Activated CD4-positive, alpha-beta memory T cell treated with anti-CD3 and anti-CD28 coated beads, Interleukin-2, amount 10 ng/mL, durations not matched to agents 7 days and 5 days (primary cell): Measurements from ENCODE around the gene GP1BB. TPM values are rescaled to one million over a fixed set of nuclear protein-coding genes. Genes with fewer than 3 reads are reported as not detected.
"Not testable (repeated sequence)": the region's sequence is repeated elsewhere in the genome, so short reads cannot be mapped to it uniquely, and the experiment has no call there.

Experiments used
- CTCF ChIA-PET: fragments of 350-600 bp; sonication (Branson Sonifier 250); formaldehyde crosslinking; loops from one replicate; lab custom pipeline; 2021; ENCODE audit warnings: antibody characterized with exemption, inconsistent platforms; lab: Charles Lee
- POLR2A ChIA-PET: fragments of 350-600 bp; sonication (Branson Sonifier 250); formaldehyde crosslinking; loops from one replicate; lab custom pipeline; 2021; ENCODE audit warnings: antibody characterized with exemption; lab: Charles Lee
- DNase-seq: peaks from one replicate; pipeline ENCODE4 v3.0.0-alpha.2; 2020
- H3K27ac Mint-ChIP-seq: one replicate; pipeline ENCODE4 v1.8.0; 2021; ENCODE audit warnings: mild to moderate bottlenecking, mixed read lengths
- H3K27me3 Mint-ChIP-seq: one replicate; pipeline ENCODE4 v1.8.0; 2021; ENCODE audit warnings: mixed read lengths
- H3K36me3 Mint-ChIP-seq: one replicate; pipeline ENCODE4 v1.8.0; 2021; ENCODE audit warnings: low read depth, mixed read lengths
- H3K4me1 Mint-ChIP-seq: one replicate; pipeline ENCODE4 v1.8.0; 2021; ENCODE audit warnings: mixed read lengths
- H3K4me3 Mint-ChIP-seq: one replicate; pipeline ENCODE4 v1.8.0; 2021; ENCODE audit warnings: mild to moderate bottlenecking, mixed read lengths
- H3K9me3 Mint-ChIP-seq: one replicate; pipeline ENCODE4 v1.8.0; 2021; ENCODE audit warnings: mixed read lengths
- total RNA-seq, 2 experiments: library from RNA; stranded (reverse); gene quantifications; one replicate each; pipeline ENCODE4 v1.2.3, GENCODE V29; 2021

GP1BB gene
- total RNA-seq, 2 experiments from 2014 or later, result not detected

DNA sequence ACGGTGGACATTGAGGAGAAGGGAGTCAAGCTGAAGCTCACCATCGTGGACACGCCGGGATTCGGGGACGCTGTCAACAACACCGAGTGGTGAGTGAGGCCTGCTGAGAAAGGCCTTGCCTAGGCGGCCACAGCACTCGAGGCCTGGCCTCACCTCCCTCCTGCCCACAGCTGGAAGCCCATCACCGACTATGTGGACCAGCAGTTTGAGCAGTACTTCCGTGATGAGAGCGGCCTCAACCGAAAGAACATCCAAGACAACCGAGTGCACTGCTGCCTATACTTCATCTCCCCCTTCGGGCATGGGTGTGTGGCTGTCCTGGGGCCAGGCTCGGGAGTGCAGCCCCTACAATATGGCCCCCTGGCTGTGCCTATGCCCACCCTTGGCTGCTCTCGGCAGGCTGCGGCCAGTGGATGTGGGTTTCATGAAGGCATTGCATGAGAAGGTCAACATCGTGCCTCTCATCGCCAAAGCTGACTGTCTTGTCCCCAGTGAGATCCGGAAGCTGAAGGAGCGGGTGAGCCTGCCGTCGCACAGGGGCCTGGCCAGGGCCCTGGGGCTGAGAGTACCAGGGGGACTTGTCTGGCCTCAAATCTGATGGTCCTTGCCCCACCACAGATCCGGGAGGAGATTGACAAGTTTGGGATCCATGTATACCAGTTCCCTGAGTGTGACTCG, 3.0 kb upstream of the GP1BB start:
- Mint-ChIP-seq H3K36me3 (no peaks in the 10 kb centered on the region), H3K27ac (no peak overlapping the region), H3K4me3 (no peak overlapping the region), H3K27me3 (peaks cover 50% of the 10 kb centered on the region), H3K9me3 (no peaks in the 10 kb centered on the region), H3K4me1 (peaks cover 9% of the 10 kb centered on the region)
- DNase-seq, result no peak
- CTCF ChIA-PET, result interaction anchor here (0.8 kb wide), 1 partner anchor 10 kb away, joined by 4 read pairs; no protein-coding TSS in a partner anchor
- POLR2A ChIA-PET, result interaction anchor here (1.5 kb wide), 1 partner anchor 10 kb away, joined by 3 read pairs; no protein-coding TSS in a partner anchor

DNA sequence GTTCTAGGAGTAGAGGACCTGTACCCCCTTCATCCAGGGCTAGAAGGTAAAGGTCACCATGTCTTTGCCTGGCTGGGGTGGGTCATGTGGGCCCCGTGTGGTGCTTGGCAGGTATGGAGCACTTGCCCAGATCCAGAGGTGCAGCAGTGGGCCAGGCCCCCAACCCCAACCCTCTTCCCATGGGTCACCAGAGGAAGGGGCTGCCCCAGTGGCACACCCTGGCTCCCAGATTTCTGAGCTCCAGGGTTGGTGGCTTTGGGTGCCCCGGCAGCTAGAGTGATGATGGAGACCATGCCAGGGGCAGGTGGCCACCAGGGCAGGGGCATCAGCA, 2.4 kb upstream of the GP1BB start:
- no peak for DNase-seq
- no peak overlapping the region for H3K4me3 Mint-ChIP-seq
- peaks cover 9% of the 10 kb centered on the region for H3K4me1 Mint-ChIP-seq
- no peaks in the 10 kb centered on the region for H3K9me3 Mint-ChIP-seq
- ChIA-PET POLR2A (interaction anchor here (1.5 kb wide), 1 partner anchor 10 kb away, joined by 3 read pairs; no protein-coding TSS in a partner anchor), CTCF (no interaction called here)
- peaks cover 50% of the 10 kb centered on the region for H3K27me3 Mint-ChIP-seq
- H3K36me3 Mint-ChIP-seq, result no peaks in the 10 kb centered on the region
- H3K27ac Mint-ChIP-seq, result no peak overlapping the region

DNA sequence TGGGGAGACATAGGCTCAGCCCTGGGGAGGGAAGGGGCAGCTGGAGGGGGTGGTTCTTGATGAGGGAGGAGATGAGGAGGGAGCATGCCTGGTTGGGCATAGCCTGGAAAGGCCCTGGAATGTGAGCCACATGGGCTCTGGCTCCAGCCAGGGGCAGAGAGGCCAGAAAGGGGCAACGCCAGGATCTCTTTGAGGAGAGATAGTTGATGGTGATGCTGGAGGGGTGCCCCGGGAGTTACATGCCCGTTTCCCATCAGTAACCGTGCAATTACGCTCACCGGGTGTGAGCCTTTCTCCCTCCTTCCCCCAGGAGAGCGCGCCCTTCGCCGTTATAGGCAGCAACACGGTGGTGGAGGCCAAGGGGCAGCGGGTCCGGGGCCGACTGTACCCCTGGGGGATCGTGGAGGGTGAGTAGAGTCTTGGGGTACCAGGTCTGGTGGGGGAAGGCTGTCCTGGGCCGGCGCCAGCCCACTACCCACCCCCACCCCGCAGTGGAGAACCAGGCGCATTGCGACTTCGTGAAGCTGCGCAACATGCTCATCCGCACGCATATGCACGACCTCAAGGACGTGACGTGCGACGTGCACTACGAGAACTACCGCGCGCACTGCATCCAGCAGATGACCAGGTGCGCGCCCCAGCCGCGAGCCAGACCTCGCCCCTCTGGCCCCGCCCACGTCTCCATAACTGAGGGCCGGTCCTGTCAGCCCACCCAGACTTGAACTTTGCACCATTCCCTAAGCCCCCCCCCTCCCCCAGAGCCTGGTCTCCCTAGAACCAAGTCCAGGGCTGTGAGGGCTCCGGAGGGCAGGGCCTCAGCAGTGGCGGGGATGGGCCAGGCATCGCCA, 1.8 kb upstream of the GP1BB start:
- no peaks in the 10 kb centered on the region for H3K9me3 Mint-ChIP-seq
- no peak overlapping the region for H3K4me3 Mint-ChIP-seq
- H3K4me1 Mint-ChIP-seq, result peaks cover 9% of the 10 kb centered on the region
- H3K27me3 Mint-ChIP-seq, result peaks cover 50% of the 10 kb centered on the region
- H3K27ac Mint-ChIP-seq, result no peak overlapping the region
- DNase-seq, result no peak
- H3K36me3 Mint-ChIP-seq, result no peaks in the 10 kb centered on the region
- ChIA-PET CTCF (interaction anchor here (1.1 kb wide), 1 partner anchor 9 kb away, joined by 6 read pairs; no protein-coding TSS in a partner anchor), POLR2A (interaction anchor here (1.5 kb wide), 1 partner anchor 9 kb away, joined by 3 read pairs; no protein-coding TSS in a partner anchor)

DNA sequence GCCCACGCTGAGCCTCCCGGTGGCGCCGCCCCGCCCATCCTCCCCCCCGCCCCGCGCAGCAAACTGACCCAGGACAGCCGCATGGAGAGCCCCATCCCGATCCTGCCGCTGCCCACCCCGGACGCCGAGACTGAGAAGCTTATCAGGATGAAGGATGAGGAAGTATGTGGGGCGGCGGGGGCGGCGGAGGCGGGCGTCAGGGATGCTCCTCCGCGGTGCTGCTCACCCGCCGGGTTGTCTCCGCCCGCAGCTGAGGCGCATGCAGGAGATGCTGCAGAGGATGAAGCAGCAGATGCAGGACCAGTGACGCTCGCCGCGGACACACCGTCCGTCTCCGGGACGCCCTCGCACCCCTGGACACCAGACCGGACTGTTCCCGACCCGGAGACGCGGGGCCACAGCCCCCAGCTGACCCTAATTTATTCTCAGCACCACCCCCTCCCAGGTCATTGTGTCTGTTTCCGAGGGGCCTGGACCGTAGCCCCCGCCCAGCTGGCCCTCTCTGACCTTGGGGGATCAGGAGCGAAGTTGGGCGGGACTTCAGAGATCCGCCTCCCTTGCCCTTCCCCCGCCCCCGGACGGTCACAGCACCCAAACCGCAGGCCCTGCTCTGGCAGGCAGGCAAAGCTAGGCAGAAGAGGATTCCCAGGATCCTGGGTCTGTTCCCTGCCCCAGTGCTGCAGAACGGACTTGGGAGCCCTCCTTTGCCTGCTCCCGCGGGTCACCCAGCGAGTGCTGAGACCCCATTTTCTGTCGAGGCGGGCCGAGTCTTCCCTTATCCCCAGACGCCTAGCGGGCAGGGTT, 959 bp upstream of the GP1BB start:
- H3K4me3 Mint-ChIP-seq, result no peak overlapping the region
- peaks cover 49% of the 10 kb centered on the region for H3K27me3 Mint-ChIP-seq
- H3K36me3 Mint-ChIP-seq, result no peaks in the 10 kb centered on the region
- no peak overlapping the region for H3K27ac Mint-ChIP-seq
- ChIA-PET CTCF (interaction anchor here (1.1 kb wide), 1 partner anchor 8 kb away, joined by 6 read pairs; no protein-coding TSS in a partner anchor), POLR2A (no interaction called here)
- H3K9me3 Mint-ChIP-seq, result no peaks in the 10 kb centered on the region
- no peak for DNase-seq
- peaks cover 9% of the 10 kb centered on the region for H3K4me1 Mint-ChIP-seq

DNA sequence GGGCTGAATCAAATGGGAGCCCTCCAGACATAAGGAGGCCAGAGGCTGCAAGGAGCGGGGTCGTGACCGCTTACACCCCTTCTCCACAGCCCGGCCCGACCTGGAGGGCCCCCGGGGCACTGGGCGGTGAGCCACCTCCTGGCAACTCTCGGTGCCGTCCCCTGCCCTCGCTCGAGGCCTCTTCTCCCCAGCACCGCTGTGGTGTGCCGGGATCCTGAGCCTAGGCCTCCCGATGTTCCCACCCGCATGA, 432 bp upstream of the GP1BB start:
- H3K9me3 Mint-ChIP-seq, result no peaks in the 10 kb centered on the region
- H3K27me3 Mint-ChIP-seq, result peaks cover 49% of the 10 kb centered on the region
- no peaks in the 10 kb centered on the region for H3K36me3 Mint-ChIP-seq
- H3K27ac Mint-ChIP-seq, result no peak overlapping the region
- H3K4me3 Mint-ChIP-seq, result no peak overlapping the region
- POLR2A ChIA-PET, result no interaction called here
- H3K4me1 Mint-ChIP-seq, result peaks cover 7% of the 10 kb centered on the region
- CTCF ChIA-PET, result interaction anchor here (1.2 kb wide), 1 partner anchor 191 kb away, joined by 4 read pairs; no protein-coding TSS in a partner anchor
- DNase-seq, result no peak

DNA sequence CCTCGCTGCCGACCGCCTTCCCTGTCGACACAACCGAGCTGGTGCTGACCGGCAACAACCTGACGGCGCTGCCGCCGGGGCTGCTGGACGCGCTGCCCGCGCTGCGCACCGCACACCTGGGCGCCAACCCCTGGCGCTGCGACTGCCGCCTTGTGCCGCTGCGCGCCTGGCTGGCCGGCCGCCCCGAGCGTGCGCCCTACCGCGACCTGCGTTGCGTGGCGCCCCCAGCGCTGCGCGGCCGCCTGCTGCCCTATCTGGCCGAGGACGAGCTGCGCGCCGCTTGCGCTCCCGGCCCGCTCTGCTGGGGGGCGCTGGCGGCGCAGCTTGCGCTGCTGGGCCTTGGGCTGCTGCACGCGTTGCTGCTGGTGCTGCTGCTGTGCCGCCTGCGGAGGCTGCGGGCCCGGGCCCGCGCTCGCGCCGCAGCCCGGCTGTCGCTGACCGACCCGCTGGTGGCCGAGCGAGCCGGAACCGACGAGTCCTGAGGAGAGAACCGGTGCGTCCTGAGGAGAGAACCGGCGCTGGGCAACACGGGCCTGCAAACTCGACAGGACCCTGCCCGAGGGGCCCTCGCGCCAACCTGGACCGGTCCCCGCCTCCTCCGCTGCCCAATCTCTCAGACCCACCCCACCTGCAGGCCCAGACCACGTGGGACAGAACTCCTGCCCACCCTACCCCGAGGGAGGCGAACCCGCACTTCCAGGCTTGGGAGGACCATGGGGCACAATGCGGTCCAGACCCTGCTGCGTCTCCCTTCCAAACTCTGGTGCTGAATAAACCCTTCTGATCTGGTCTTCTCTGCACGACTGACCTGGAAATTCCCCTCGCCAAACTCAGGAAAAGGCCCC, 866 bp downstream of the GP1BB start:
- Mint-ChIP-seq H3K27me3 (peaks cover 48% of the 10 kb centered on the region), H3K27ac (no peak overlapping the region), H3K36me3 (no peaks in the 10 kb centered on the region), H3K4me3 (no peak overlapping the region), H3K9me3 (no peaks in the 10 kb centered on the region), H3K4me1 (peaks cover 7% of the 10 kb centered on the region)
- POLR2A ChIA-PET, result interaction anchor here (1.0 kb wide), 1 partner anchor 132 kb away, joined by 3 read pairs; no protein-coding TSS in a partner anchor
- peak; percentile 32 for DNase-seq
- CTCF ChIA-PET, result interaction anchor here (0.6 to 1.2 kb wide), 3 partner anchors 8 to 190 kb away, joined by 3 to 4 read pairs (median 3); no protein-coding TSS in a partner anchor

DNA sequence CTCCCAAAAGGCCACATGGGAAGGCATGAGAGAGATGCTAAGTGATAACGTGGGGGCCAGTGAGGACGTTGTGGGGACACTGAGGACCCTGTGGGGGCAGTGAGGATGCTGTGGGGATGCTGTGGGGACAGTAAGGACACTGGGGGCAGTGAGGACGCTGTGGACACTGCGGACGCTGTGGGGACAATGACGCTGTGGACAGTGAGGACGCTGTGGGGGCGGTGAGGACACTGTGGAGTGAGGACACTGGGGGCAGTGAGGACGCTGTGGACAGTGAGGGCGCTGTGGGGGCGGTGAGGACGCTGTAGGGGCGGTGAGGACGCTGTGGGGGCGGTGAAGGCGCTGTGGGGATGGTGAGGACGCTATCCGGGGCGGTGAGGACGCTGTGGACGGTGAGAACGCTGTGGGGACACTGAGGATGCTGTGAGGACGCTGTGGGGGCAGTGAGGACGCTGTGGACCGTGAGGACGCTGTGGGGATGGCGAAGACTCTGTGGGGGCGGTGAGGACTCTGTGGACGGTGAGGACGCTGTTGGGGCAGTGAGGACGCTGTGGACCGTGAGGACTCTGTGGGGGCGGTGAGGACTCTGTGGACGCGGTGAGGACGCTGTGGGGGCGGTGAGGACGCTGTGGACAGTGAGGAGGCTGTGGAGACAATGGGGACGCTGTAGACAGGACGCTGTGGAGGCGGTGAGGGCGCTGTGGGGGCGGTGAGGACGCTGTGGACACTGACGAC, 1.8 kb downstream of the GP1BB start:
- Mint-ChIP-seq H3K36me3 (no peaks in the 10 kb centered on the region), H3K27me3 (peaks cover 39% of the 10 kb centered on the region), H3K4me3 (no peak overlapping the region), H3K27ac (no peak overlapping the region), H3K9me3 (no peaks in the 10 kb centered on the region), H3K4me1 (peaks cover 7% of the 10 kb centered on the region)
- ChIA-PET CTCF (no interaction called here), POLR2A (no interaction called here)
- DNase-seq, result no peak

DNA sequence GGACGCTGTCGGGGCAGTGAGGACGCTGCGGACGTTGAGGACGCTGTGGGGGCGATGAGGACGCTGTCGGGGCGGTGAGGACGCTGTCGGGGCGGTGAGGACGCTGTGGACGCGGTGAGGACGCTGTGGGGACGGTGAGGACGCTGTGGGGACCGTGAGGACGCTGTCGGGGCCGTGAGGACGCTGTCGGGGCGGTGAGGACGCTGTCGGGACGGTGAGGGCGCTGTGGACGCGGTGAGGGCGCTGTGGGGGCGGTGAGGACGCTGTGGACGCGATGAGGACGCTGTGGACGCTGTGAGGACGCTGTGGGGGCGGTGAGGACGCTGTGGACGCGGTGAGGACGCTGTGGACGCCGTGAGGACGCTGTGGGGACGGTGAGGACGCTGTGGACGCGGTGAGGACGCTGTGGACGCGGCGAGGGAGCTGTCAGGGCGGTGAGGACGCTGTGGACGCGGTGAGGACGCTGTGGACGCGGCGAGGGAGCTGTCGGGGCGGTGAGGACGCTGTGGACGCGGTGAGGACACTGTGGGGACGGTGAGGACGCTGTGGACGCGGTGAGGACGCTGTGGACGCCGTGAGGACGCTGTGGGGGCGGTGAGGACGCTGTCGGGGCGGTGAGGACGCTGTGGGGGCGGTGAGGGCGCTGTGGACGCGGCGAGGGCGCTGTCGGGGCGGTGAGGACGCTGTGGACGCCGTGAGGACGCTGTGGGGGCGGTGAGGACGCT, 2.9 kb downstream of the GP1BB start:
- H3K4me3 Mint-ChIP-seq, H3K36me3 Mint-ChIP-seq, H3K9me3 Mint-ChIP-seq, DNase-seq, H3K4me1 Mint-ChIP-seq, H3K27ac Mint-ChIP-seq, POLR2A ChIA-PET, CTCF ChIA-PET: not testable (repeated sequence)
- peaks cover 32% of the 10 kb centered on the region for H3K27me3 Mint-ChIP-seq

DNA sequence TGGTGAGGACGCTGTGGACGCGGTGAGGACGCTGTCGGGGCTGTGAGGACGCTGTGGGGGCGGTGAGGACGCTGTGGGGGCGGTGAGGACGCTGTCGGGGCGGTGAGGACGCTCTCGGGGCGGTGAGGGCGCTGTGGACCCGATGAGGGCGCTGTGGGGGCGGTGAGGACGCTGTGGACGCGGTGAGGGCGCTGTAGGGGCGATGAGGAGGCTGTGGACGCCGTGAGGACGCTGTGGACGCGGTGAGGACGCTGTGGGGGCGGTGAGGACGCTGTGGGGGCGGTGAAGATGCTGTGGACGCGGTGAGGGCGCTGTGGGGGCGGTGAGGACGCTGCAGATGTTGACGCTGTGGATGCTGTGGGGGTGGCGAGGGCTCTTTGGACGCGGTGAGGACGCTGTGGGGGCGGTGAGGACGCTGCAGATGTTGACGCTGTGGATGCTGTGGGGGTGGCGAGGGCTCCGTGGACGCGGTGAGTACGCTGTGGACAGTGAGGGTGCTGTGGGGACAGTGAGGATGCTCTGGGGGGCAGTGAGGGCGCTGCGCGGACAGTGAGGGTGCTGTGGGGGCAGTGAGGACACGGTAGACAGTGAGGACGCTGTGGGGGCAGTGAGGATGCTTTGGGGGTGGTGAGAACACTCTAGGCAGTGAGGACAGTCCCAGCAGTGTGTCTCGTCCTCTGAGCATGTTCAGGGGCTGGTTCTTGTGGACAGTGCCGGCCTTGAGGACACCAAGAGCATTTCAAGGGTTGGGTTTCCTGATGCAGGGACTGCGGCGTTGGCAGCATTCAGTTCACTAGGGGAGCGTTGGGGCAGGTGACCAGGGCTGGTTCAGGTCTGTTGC, 4.2 kb downstream of the GP1BB start:
- Mint-ChIP-seq H3K9me3 (no peaks in the 10 kb centered on the region), H3K4me3 (no peak overlapping the region), H3K36me3 (no peaks in the 10 kb centered on the region), H3K27me3 (peaks cover 25% of the 10 kb centered on the region), H3K27ac (no peak overlapping the region), H3K4me1 (peaks cover 9% of the 10 kb centered on the region)
- DNase-seq, result no peak
- CTCF ChIA-PET, result no interaction called here
- POLR2A ChIA-PET, result no interaction called here

DNA sequence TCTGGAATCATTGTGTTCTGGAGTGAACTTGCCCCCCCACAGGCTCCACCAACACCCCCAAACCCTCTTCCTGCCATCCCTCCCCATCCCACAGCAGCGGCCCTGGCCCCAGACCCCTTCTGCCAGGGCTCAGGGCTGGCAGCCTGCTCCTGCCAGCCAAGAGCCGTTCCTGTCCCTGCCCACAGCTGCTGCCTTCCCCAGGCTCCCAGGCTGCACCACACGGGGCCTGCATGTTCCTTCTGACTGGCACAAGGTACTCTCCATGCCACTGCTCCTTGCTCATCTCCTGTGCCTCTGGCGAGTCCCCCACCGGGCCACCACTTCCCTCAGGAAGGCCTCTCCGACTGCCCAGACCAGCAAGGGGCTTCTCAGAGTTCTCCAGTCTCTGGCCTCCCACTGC, 4.9 kb downstream of the GP1BB start:
- Mint-ChIP-seq H3K36me3 (no peaks in the 10 kb centered on the region), H3K27me3 (peaks cover 19% of the 10 kb centered on the region), H3K4me3 (no peak overlapping the region), H3K4me1 (peaks cover 7% of the 10 kb centered on the region), H3K27ac (no peak overlapping the region), H3K9me3 (no peaks in the 10 kb centered on the region)
- ChIA-PET POLR2A (no interaction called here), CTCF (no interaction called here)
- no peak for DNase-seq

DNA sequence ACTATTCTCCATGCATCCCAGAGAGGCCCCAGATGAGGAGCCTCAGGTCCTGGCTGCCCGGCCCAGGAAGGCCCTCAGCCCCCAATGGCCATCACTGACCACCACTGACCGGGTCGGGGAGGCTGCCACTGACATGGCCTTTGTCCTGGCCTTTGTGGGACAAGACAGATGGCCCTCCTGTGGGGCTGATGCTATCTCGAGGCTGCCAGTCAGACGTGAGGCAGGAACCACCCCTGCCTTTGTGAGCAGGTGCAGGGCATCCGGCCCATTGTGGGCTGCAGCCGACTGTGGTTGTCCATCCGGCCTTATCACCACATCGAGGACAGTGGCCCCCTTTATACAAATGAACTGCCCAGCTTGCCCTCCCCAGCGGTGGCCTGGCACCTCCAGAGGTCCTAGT, 5.5 kb downstream of the GP1BB start:
- Mint-ChIP-seq H3K4me1 (peaks cover 4% of the 10 kb centered on the region), H3K4me3 (no peak overlapping the region), H3K27ac (no peak overlapping the region), H3K36me3 (no peaks in the 10 kb centered on the region), H3K27me3 (peaks cover 16% of the 10 kb centered on the region), H3K9me3 (no peaks in the 10 kb centered on the region)
- CTCF ChIA-PET, result no interaction called here
- POLR2A ChIA-PET, result no interaction called here
- no peak for DNase-seq
